GM19324 (cell line): ENCODE measurements around the gene DUOX1.

Source experiments
- ATAC-seq: cut with Tn5 transposase; IDR thresholded peaks from one replicate; pipeline ENCODE4 v1.9.1; 2021; ENCODE audit warnings: mild to moderate bottlenecking, moderate library complexity; ENCODE audit not compliant: unreplicated experiment, low FRiP score

DUOX1 gene

DNA sequence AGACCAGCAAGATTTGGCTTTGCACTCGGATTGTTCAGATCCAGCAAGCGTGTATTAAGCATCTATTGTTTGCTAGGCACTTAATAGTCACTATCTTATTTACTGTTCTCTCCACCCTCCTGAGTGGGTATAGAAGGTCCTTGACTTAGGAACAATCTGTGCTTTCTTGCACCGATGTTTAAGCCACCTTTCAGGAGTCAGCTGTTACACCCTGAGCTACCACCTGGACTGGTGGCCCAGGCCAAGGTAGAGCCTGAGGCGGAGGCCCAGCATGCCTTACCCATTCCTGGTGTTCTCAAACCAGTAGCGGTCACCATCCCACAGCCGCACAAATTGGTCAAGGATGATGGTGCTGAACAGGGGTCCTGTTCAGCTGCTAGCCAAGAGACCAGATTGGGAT, 10.0 kb downstream of the DUOX1 start:
- ATAC-seq, result no peak

DNA sequence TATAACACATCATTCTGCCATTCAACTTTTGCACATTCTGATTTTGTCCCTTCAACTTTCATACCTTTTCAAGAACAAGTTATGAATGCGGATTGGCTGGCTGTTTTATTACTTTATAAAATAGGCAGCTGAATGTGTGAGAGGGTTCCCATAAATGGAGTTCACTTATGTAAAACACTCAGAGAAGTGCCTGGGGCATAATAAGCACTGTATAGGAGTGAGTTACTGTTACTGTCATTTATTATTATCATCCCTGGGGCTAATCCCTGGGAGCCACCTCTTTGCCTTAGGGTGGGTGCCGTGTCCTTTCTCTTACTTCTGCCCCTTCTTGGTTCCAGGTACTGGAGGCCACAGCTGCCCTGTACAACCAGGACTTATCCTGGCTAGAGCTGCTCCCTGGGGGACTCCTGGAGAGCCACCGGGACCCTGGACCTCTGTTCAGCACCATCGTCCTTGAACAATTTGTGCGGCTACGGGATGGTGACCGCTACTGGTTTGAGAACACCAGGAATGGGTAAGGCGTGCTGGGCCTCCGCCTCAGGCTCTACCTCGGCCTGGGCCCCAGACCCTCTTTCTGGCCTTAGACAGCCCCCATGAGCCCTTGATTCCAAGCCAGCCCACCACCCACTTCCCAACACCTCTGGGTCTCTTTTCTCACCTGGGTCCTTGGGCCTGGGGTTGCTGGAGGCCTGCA, 10.9 kb downstream of the DUOX1 start:
- ATAC-seq, result no peak

GRCh38 chr15:45141386-45141785, 11.6 kb downstream of the DUOX1 start:
- ATAC-seq, result no peak

DNA sequence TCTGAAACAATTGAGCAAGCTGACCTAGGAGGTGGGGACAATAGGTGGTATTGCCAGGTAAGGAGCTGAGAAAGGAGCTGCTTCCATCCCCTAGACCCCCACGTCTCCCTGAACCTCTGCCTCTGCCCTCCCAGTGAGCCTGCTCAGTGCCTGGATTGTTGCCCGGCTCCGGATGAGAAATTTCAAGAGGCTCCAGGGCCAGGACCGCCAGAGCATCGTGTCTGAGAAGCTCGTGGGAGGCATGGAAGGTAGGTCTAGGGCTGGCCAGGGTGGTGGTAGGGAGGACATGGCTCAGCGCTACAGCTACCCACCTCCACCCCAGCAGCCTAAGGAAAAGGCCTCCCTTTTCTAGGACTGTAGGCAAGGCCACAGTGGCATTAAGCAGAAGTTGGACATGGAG, 13.3 kb downstream of the DUOX1 start:
- no peak for ATAC-seq

- ATAC-seq, result no peak
Measured at GRCh38 chr15:45143946-45144345, 14.2 kb downstream of the DUOX1 start.

GRCh38 chr15:45144775-45145174, 15.0 kb downstream of the DUOX1 start:
- ATAC-seq, result no peak

- no peak for ATAC-seq
Measured at GRCh38 chr15:45146405-45146804, 16.6 kb downstream of the DUOX1 start.

- no peak for ATAC-seq
Measured at GRCh38 chr15:45147606-45148005, 17.8 kb downstream of the DUOX1 start.

DNA sequence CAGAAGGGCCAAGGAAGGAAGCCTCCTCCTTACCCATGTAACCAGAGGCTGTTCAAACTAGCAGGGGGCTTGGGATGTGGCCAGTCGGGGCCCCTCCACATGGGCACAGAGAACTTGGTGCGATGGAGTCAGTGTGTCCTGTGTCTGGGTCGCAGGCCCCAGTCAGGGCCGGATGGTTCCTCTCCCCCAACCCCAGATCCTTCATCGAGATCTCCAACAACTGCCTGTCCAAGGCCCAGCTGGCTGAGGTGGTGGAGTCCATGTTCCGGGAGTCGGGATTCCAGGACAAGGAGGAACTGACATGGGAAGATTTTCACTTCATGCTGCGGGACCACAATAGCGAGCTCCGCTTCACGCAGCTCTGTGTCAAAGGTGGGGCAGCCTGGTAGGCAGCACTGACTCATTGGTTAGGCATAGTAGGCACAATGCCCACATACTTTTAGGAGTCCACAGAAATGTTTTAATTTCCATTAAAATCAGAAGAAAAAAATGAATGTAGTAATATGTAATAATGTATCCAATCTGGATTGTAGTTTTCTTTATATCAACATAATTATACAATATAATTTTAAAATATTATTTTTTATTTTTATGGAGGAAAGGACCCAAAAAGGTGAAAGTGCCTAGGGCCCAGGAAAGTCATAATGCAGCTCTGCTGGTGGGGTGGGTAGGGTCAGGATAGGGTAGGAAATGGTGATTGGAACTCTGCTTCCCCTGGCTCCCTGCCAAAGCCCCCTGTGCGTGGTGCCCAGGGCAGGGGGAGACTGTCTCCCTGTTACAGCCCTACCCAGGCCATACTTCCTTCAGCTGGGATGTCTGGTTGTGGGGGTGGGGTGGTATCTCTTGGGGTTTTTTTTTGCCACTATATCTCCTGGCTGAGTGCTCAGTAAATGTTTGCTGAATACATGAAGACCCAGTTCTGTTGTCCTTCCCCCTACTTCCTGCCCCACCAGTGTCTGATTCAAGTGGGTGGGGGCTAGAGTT, 18.6 kb downstream of the DUOX1 start:
- ATAC-seq, result no peak

GRCh38 chr15:45149060-45149459, 19.3 kb downstream of the DUOX1 start:
- no peak for ATAC-seq

DNA sequence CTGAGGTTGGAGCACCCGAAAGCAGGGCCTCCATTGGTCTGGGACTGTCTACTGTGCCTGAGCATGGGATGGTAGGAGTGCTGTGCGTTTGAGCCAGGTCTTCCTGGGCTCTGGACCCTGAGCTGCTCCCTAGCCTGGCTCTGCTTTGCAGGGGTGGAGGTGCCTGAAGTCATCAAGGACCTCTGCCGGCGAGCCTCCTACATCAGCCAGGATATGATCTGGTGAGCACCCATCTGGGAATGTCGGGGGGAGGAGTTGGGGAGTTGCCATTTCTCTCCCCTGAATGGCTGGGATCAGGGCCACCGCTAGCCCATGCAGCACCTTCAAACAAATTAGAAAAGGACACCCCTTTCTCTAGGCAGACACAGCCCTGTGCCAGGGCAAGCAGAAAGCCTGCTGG, 20.7 kb downstream of the DUOX1 start:
- no peak for ATAC-seq

DNA sequence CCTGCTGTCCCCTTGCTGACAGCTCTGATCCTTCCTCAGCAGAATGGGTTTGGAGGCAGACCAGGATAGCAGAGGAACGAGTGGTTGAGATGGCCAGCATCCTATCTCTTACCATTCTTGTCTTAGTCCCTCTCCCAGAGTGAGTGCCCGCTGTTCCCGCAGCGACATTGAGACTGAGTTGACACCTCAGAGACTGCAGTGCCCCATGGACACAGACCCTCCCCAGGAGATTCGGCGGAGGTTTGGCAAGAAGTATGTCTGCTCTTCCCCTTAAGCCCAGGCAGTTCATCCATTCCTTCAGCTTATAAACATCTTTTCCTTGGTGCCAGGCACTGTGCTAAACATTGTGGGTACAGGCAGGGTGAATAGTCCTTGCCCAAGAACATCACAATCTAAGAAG, 21.2 kb downstream of the DUOX1 start:
- ATAC-seq, result no peak

DNA sequence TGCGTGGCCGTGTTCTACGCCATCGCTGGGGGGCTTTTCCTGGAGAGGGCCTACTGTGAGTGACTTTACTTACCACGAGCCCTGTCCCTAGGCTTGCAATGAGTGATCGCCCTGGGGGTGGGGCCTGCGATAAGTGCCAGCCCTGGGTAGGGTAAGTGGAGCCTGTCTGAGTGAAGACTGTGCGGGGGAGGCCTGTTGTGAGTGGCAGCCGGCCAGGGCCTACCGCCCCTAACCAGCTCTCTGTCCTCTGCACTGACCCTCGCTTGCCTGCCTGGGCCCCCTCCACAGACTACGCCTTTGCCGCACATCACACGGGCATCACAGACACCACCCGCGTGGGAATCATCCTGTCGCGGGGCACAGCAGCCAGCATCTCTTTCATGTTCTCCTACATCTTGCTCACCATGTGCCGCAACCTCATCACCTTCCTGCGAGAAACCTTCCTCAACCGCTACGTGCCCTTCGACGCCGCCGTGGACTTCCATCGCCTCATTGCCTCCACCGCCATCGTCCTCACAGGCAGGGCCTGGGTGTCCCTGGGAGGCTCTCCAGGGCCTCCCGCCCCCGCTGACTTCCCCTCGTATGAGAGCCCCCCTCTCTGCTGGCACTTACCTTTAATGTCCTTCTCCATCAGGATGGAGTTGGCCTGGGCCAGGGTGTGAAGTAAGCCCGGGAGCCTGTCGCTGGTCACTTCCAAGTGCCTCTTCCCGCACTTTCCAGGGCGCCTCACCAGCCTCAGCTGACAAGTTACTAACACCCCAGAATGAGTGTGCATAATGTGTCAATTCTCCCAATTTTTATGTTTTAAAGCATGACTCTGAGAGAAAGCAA, 22.4 kb downstream of the DUOX1 start:
- no peak for ATAC-seq

DNA sequence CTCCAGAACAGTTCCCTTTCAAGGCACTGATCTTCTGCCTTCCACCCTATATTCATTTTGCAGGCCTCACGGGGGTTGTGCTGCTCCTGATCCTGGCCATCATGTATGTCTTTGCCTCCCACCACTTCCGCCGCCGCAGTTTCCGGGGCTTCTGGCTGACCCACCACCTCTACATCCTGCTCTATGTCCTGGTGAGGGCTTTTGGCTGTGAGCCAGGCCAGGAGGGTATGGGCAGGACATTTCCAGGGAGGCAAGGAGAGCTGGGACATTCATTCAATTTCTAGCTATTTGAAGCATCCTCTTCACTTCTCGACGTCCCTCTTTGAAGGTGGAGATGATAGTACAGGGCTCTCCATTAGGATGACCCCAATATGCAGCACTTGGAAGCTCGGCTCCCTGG, 25.9 kb downstream of the DUOX1 start:
- ATAC-seq, result no peak

DNA sequence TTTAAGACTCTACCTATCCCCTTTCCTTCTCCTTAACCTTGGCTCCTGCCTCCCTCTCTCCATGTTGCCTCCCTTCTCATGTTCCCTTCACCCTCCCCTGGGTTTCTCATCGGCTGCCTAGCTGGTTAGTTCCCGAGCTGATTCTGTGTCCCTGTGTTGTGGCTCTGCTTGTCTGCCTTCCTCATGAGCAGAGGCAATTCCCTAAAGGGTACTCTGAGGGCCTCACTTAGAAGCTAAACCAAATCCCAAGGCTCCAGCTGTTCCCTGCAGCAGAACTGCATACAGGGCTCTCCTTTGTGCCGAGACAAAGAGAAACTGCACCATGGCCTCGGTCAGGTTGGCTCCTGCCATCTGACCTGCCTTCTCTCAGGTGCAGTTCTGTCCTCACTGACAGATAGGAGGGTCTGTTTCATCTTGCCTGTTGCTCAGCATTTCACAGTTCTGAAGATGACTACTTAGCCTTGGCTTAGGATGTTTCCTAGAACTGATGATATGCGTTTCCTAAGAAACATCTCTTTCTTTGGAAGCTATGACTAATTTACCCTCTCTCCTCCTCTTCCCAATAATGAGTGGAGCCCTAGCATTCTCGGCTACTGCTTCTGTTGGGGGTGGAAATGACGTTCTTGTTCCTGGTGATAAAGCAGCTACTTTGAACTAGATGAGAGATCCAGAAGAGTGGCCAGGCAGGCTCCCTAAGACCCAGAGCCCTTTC, 27.1 kb downstream of the DUOX1 start:
- no peak for ATAC-seq

- no peak for ATAC-seq
Measured at GRCh38 chr15:45157974-45158373, 28.2 kb downstream of the DUOX1 start.

DNA sequence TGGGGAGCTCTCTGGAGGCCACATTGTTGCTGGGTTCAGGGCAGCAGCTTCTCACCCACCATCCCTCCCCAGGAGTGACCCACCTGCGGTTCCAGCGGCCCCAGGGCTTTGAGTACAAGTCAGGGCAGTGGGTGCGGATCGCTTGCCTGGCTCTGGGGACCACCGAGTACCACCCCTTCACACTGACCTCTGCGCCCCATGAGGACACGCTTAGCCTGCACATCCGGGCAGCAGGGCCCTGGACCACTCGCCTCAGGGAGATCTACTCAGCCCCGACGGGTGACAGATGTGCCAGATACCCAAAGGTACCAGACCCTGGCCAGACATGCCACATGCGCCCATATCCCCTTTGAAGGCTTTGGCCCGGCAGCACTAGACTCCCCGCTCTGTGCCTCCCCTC, 31.9 kb downstream of the DUOX1 start:
- ATAC-seq, result no peak

- no peak for ATAC-seq
Measured at GRCh38 chr15:45162771-45163507, 33.1 kb downstream of the DUOX1 start.

DNA sequence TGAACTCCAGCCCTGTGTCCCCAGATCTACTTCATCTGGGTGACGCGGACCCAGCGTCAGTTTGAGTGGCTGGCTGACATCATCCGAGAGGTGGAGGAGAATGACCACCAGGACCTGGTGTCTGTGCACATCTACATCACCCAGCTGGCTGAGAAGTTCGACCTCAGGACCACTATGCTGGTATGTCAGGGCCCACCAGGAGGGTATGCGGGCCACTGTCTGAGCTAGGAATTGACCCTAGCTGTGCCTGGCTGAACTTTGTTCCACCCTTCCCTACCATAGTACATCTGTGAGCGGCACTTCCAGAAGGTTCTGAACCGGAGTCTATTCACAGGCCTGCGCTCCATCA, 33.7 kb downstream of the DUOX1 start:
- ATAC-seq, result no peak

- no peak for ATAC-seq
Measured at GRCh38 chr15:45164914-45165313, 35.1 kb downstream of the DUOX1 start.
